NCI-H146 treated with DMSO at 0.1 percent for 48 hours (cell line): ENCODE data around the gene TSSC4.

Experiments
- DNase-seq: peaks from one replicate; lab custom pipeline; 2025; ENCODE audit not compliant: unreplicated experiment; lab: John Stamatoyannopoulos, UW

The TSSC4 gene

DNA sequence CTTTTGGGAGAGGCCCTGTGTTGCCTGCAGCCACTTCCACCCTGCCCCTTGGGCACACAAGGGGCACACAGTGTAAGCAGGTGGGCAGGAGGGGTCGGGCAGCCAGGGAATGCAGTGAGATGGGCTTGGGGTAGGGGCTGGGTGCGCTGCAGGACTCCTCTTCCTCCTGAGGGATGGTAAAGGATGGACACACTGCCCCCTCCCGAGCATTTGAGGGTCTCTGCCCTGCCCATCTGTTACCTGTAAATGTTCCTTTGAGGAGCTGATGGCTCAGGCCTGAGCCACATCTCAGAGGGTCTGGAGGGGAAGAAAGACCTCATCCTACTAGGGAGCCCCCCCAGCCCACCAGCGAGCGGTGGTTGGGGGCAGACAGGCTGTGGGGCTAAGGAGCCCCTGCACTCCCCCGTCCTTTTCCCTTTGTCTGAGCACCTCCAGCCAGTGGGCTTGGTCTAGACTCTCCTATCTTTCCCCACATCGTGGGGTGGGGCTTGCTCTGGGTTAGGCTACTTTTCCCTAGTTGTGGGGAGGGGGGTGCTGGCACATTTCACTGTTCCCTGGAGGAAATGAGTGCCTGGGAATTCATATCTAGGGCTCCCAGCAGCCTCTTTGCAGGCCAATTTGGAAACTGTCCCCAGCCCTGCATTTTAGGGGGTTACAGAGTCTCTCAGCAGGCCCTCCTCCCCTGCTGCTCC, 1.7 kb upstream of the TSSC4 start:
- DNase-seq = no peak

- no peak for DNase-seq
These were observed 972 bp upstream of the TSSC4 start for GRCh38 chr11:2399488-2400068.

DNA sequence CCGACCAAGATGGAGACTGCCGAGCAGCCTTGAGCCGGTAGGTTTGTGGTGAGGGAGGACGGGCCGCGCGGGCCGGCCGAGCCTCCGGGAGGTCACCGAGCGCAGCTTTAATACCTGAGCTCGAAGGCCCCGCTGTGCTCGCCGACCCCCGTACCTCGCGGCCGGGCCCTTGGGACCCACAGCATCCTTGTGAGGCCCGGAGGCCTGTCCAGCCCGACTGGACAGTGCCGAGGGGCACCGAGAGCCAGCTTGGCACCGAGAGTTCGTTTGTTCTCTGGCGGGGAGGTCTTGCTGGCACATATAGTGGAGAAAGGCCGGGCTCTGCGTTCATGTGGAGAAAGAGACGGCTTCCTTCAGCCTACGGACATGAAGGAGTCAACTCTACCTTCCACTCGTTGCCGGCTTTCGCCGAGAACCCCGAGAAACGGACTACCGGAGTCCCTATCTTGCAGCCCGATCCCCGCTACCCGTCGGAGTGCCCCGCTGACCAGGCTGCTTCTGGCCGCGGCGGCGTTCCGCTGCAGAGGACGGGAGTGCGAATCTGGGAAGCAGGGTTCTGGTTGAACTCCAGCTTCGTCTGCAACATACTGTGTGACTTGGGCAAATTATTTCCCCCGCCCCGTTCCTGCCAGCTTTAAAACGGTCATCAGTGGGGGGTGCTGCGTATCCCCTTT, 349 bp downstream of the TSSC4 start:
- DNase-seq = no peak

- no peak for DNase-seq
These were observed 960 bp downstream of the TSSC4 start for GRCh38 chr11:2401436-2401984.

DNA sequence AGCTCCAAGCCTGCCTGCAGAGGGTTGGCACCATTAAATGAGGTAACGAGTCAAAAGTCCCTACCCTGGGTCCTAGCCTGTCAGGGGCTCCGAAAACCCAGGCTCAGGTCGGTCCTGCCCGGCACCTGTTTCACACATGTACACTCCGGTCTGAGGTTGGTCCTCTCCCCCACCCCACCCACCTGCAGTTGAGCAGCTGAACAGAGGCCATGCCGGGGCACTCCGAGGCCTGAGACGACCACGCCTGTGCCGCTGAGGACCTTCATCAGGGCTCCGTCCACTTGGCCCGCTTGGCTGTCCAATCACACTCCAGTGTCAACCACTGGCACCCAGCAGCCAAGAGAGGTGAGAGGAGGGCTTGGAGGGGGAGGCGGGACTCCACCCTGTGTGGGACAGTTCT, 1.6 kb downstream of the TSSC4 start:
- DNase-seq = no peak

GRCh38 chr11:2402890-2403645, 2.5 kb downstream of the TSSC4 start:
- DNase-seq = no peak

DNA sequence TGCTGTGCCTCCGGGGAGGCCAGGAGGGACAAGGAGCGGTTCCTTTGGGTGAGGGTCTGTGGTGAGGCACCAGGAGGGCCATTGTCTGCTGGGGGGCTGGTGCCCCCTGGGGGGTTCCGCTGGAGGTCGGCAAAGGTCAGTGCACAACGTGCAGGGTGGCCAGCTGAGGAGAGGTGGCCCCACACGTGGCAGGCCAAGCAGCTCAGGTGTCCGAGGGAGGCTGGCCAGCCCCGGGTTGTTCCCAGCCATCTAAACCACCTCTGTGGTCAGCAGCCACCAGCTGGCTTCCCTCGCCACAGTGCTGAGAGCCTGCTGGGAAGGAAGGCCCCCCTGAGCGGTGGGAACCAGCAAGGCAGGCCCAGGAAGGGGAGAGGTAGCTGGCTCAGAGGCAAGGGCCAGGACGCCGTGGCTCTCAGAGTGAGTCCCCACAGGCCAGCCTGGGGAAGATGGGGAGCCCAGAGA, 4.2 kb downstream of the TSSC4 start:
- DNase-seq = no peak

DNA sequence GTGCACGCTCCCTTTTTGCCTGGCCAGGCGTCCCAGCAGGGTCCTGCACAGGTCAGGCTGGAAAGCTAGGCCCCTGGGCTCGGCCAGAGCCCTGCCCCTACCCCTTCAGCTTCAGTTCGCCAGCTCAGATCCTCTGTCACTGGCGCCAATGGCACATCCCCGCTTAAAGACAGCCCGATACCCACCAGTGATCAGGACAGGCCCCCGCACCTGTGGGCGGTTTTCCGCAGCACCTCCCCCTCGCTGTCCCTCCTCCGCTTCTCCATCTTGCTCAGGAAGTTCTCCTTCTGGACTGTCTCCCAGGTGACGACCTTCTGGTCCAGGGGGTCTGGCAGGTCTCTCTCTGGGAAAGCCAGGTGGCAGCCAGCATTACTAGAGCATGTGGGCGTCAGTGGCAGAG, 5.9 kb downstream of the TSSC4 start:
- no peak for DNase-seq

- DNase-seq = no peak
These were observed 6.4 kb downstream of the TSSC4 start for GRCh38 chr11:2406878-2407410.

- DNase-seq = no peak
These were observed 8.1 kb downstream of the TSSC4 start for GRCh38 chr11:2408671-2409070.

GRCh38 chr11:2409126-2409525, 8.6 kb downstream of the TSSC4 start:
- no peak for DNase-seq

DNA sequence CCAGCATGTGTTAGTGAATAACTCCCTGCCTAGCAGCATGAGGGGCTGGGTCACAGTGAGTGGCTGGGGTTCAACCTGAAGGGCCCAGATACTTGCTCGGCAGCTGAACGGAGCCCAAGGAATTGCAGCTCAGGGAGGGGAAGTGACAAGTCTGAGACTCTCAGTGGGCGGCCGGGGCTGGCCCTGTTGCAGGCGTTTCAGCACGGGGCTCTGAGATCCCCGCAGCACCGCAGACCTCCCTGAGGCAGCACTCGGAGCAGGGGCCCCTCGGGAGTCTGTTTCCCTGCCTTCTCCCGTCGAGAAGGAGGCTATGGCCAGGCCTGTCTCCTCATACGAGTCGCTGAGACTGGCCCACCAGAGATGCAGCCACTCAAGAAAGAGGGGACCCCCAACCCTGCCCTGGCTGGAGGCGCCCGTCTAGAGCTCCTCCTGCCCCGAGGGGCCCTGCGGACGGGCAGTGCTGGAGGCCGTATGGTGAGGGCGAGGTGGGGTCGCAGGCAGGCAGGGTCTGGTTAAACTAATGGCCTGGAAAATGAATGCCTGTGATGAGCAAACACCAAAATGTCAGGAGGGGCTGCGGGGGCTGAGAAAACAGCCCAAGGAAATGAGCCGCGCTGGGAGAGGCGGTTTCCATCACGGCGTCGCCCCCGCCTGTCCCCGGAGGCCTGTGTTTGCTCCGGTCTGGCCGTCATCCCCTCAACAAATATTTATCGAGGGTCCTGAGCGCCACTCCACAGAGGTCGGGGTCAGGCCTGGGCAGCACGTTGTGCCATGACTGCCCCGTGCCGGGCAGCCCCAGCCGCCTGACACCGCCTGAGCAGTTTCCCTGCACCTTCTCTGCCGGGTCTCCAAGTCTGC, 9.3 kb downstream of the TSSC4 start:
- DNase-seq = no peak

DNA sequence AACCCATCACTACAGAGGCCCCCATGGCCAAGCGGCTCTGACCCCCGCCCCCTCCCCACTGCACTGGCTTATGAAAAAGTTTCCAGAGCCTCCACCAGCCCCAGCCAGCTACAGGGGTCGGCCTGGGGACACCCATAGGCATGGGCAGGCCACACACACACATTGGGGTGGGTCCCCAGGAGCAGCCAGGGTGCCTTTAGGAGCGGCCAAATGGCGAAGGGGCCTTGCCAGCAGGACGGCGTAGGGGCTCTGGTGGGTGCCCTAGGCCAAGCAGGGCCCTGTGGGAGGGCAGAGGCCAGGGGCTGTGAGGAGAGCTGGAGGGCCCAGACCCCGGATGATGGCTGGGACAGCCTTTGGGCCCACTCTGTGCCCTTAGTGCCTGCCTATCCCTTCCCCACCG, 10.1 kb downstream of the TSSC4 start:
- DNase-seq = no peak

DNA sequence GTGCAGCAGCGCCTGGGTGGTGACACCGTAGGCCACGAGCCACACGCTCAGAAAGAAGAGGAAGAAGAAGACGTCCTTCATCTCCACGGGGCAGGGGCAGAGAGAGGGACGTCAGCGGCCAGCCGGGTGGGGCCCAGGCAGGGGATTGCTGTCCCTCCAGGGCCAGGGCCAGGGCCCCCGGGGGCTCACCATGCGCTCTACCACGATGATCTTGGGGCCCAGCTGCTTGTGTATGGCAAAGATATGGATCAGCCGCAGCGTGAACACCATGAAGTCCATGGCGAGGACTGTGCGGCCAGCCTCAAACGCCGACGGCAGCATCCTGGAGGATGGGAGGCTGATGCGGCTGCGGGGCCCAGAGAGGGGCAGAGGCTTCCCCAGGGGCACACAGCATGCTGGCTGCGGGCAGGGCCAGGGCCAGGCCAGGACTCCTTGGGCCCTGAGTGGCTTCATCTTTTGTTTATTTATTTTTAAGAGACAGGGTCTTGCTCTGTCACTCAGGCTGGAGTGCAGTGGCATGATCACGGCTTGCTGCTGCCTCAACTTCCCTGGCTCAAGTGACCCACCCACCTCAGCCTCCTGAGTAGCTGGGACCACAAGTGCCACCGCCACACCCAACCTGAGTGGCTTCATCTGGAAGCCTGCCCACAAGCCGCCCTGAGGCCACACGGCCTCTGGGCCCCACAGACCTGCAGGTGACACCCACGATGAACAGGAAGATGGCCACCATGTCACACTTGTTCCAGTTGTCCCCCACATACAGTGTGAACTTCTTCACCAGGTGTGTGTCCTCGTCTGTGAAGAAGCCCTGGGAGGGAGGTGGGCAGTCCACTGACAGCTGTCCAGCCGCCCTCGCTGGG, 11.1 kb downstream of the TSSC4 start:
- DNase-seq = no peak

- DNase-seq = no peak
These were observed 11.8 kb downstream of the TSSC4 start for GRCh38 chr11:2412323-2412722.

DNA sequence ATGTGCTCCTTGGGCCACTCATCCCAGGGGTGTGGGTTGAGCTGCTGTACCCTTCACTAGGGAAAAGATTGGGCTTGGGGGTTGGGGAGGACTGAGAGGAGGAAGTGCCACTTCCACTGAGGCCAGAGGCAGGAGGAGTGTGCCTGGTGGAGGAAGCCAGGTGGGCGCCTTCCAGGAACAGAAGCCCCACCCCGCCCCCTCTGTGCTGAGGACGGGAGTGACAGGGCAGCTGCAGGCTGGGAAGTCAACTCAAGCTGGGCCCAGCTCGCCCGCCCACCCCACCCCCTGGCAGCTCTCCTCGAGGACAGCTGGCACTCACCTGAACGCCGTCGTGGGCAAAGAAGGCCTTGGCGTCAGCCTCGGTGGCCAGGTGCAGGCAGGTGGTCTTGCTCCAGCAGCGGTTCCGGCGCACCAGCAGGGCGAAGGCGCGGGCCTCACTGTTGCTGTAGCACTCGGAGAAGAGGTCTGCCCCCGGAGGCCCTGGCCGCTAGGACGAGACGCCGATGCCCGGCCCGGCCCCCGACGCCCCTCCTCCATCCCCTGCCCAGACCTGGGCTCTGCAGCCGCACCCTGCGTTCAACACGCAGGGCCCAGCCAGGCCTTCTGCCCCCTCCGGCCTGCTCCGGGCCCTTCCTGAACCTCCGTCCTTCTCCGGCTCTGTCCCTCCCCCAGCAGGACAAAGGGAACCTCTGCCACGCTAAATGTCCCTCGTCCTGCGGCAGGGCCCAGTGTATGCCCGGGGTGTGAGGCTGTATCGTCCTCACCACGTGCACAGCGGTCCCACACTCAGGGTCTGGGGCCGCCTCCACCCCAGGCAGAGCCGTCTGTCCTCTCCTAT, 13.4 kb downstream of the TSSC4 start:
- DNase-seq = no peak

GRCh38 chr11:2414616-2415015, 14.1 kb downstream of the TSSC4 start:
- DNase-seq = no peak

DNA sequence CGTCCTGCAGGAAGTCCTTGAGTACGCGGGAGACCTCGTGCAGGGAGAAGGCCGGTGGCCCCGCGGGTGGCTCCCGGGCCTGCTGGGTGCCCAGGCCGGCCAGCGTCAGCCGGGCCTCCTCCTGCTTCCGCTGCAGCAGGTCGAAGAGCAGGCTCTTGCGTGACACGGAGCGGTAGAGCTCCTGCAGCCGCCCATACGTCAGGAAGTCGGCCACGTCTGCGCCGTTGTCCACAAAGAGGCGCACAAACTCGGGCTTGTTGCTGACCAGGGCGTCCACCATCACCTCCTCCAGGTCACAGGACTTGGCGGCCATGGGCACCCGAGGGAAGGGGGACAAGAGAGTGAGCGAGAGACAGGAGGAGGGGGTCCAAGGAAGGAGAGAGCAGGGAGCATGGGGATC, 14.6 kb downstream of the TSSC4 start:
- no peak for DNase-seq
